Central memory CD4-positive, alpha-beta T cell (primary cell): Measurements from ENCODE around the gene INF2.

Source experiments
- DNase-seq: peaks from one replicate; pipeline ENCODE4 v3.0.0; 2022

The INF2 gene

DNA sequence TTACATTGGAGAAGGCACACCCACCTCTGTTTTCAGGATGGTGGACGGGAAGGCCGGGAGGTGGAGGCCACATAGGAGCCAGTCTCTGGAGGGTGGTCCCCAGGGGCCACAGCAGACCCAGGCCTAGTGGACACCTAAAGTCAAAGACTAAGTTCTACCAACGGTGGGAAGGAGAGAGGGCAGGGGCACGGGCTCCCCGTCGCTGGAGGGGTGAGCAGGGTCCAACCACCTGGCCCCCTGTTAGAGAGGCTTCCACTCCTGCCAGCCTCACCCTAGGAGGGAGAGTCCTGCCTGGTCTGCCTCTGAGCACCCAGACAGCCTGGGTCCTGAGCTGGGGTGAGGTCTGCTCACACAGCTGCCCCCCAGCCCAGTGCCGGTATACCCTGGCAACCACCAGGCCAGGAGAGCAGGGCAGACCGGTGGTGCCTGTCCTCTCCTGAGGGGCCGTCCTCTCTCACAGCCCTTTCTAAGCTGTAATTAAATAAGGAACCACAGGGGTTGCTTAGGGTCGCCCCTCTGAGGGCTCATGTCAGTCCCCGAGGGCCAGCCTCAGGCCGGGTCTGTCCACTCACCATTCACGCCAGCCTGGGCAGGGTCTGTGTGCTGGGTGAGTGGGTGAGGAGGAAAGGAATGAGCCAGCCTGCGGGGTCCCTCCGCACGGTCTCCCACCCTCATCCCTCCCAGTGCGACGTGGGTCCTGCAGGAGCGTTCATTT lies 2.3 kb downstream of the INF2 start:
- no peak for DNase-seq

DNA sequence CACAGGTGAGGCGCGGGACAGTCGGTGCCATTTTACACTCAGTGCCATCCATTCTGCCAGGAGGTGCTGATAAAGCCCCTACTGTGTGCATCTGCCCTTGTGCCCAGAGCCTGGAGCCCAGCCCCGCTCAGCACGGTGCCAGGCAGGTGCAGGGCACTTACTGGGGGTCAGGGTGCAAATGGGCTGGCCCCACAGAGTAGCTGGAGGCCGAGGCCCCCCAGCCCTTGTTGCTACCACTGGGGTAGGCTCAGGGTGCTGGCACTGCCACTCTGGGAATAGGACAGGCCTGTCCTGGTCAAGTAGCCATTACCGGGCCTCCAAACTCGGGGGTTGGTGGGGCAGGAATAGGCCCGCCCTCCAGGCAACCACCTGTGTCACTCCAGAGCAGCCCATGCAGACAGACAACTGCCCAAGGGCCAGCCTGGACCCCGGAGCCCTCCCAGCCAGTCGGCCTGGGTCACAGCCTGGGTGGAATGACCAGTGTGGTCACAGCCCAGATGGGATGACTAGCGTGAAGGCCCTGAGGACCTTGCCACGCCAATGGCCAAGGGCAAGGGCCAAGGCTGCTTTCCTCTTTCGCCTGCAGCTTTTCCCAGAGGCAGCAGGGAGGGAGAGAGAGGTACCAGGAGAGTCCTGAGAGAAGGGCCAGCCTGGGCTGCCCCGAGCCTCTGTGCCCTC lies 3.0 kb downstream of the INF2 start:
- DNase-seq, result no peak

DNA sequence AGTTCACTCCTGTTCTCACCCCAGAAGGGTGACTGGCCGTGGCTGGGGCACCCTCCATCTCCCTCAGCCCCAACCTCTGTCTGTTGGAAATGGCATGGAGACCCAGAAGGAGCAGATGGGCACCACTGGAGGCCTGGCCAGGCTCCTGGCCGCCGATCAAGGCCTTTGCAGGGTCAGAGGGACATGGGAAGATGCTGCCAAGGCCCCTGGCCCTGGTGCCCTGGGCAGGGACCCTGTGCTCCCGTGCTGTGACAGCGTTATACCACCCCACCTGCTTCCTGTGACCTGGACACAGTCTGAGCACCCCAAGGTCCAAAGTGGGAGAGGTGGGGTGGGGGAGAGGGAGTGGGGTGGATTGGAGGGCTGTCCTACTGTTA lies 3.5 kb downstream of the INF2 start:
- no peak for DNase-seq

DNA sequence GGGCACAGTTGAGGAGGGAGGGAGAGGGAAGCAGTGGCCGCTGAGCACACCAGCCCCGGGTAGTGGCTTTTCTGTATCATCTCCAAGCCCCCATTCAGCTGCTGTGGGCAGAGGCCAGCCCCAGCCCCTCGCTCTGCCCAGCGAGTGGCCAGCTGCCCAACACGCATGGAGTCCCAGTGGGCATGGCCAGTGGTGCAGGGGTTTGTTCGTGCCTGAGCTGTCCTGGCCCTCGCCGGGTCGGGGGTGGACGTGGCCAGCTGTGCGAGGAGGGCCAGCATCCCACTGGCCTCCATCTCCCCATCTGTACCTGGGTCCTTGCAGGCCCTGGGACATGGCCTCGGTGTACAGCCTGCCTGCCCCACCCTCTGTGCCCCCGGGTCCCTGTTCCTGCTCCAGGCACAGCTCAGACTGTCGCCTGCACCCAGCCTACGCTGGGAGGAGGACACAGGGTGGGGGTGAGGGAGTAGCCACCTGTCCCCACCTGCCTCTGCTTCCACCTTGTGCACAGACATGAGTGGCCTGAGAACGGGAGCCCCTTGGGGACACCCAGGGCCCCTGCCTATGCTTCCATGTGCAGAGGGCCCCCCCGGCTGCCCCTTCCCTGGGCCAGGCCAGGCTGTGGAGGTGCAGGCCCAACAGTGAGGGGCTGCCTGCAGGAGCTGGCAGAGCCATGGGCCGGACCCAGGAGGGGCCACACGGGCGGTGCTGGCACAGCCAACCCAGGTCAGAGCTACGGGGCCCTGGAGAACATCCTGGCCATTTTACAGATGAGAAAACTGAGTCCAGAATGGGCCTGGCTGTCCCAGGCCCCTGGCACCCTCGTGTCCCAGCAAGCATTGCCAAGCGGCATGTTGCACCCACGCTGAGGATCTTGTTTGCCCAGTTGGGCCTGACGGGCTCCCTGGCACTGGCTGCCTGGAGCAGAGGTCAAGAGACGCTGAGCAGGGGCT lies 4.3 kb downstream of the INF2 start:
- no peak for DNase-seq

DNA sequence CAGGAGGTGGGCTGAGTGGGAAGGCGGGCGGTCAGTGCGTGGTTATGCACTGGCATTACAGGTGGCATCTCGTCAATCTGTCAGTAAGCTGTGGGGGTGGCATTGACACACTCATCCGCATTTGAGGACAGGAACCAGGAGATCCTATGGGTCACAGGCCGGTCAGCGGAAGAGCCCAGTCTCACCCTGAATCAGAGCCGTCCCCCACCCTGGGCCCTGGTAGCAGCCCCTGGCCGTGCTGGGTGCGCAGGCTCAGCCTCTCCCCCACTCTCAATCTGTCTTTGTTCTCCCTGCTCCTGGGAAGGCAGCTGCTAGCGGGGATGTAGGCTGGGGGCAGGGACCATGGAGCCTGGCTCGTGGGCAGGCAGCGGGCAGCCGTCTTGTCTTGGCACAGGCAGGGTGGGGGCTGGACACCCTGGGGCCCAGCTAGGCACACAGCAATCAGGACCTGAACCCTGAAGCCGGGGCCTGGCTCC lies 5.1 kb downstream of the INF2 start:
- DNase-seq, result no peak

DNA sequence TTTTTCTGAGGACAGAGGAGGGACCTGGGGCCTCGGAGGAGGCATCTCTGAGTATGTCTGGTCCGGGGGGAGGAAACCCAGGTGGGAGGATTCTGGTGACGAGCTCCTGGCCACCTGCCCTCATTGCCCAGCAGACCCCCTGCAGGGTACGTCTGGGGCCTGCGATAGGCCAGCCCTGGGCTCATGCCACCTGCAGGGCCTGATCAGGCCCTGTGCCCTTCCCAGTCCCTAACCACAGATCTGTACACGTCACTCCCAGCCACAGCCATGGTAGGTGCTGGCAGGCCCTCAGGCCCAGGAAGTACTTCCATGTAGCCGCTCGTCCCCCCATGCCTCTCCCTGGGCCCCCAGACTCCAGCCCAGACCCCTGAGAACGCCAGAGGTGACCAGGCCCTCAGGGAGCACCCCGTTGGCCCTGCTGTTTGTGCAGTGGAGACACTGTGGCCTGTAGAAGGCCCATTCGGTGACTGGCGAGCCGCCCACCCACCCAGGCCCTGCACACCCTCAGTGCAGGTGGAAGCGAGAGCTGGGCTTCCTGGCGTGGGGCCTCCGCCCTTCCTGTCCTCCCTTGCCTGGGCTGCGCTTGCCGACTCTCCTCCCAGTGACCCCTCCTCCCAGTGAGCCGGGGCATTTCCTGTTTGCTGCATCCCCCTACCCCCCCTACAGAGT lies 5.7 kb downstream of the INF2 start:
- DNase-seq, result peak; percentile 62

DNA sequence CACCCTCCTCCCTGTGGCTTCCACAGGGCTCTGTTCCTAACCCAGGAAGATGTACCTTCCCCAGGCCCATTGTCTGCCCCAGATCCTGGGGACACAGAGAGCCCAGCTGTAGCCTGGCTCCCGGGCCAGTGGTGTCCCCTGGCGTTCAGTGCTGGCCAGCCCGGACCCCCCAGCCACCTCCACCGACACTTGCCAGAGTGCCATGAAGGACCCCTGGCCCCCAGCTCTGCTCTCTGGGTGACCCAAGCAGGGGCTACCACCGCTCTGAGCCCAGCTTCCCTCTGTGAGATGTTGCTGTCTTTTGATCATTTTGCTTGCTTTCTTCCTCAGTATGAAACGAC lies 6.2 kb downstream of the INF2 start:
- DNase-seq, result no peak

DNA sequence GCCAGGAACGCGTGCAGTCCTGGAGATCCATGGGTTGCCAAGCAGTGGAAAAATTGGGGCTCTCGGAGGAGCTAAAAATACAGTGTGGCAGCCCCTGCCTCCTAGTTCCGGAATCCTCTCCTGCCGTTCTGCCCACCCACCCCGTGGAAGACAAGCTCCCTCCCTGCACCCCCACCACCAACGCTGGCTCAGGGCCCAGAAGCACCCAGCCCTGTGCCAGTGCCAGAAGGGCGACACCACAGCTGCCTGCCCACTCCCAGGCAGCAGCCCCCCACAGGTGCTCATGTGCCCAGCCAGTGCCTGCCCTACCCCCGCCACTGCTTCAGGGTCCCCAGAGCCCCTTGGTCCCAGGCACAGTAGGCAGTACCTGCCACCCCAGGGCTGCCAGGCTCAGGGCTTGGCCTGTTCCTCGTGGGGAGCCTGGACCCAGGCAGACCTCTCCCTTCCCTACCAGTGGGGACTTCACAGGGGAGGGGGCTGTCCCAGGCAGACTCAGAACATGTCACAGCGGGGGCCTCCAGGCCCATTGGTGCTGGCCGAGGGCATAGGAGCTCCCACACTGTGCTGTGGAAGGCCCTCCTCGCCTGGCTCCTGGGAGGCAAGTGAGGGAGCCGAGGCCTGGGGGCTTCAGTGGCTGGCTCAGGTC lies 7.4 kb downstream of the INF2 start:
- DNase-seq, result no peak

DNA sequence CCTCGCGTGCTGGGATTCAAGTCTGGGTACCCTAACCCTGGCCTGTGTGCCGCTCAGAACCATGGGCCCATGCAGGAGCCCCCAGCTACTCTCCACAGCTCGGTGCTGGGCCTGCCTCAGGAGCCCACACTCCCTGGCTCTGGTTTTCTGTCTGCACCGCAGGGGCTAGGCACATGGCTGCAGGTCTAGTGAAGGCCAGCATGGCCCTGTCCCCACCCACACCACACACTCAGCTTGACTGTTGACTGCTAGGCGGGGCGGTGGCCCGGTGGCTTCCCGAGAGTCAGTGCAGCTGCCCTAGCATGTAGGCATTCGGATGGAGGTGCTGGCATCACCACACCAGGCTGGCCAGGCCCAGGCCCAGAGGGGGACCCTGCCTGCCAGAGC lies 7.9 kb downstream of the INF2 start:
- no peak for DNase-seq

DNA sequence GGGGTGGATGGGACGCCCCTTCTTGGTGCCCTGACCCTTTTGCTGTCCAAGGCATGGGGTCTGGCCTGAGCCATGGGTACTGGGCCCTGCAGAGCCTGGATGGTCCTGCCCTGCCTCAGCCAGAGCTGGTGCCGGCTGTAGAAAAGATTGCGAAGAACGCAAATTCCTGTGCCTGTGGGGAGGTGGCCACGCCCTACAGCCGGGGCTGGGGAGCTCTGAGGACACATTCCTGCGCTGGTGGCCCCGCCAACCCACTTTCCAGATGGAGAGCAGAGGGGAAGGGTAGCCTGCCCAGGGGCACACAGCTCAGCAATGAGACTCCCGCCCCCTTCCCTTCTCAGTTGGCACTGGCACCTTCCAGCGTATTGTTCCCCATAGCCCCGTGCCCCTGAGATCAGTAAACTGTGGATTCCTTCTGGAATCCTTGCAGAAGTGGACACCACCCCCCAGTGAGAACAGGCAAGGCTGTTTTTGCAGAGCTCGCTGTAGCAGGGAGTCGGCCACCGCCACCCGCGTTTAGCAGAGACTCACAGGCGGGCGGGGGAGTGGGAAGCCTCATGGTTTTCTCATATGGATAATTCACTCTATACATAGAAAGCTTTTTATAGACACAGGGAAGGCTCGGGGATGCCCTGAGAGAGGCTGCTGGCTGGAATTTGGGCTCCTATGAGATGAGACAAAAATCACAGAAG lies 8.6 kb downstream of the INF2 start:
- DNase-seq, result no peak

DNA sequence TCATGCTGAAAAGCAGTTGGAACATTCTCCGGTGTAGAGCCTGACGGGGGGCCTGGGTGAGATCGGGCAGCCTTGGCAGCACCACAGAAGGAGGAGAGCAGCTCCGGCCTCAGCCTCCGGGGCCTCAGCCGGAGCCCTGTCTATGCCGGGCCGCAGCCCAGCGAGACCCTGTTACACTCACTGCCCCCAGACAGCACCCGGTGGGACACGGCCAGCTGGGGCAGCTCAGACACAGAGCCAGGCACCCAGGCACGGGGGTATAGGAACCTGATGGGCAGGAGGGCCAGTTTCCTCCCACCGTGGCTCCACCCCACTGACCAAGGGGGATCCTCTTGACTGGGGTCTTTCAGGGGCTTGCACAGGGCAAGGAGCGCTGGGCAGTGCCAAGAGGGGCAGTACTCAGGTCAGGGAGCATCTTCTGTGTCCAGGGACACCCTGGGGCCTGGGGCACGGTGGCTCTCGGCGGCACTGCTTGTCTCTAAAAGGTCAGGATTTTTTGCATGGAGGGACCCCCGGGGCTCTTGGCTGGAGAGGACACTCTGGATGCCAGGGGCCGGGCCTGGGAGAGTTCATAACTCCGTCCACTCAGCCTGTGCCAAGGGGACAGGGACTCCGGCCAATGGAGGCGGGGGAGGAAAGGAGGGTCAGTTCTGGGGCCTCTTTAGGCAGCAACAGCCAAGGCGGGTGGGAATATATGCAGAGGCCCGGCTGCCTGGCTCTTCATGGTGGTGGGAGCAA lies 9.4 kb downstream of the INF2 start:
- no peak for DNase-seq

DNA sequence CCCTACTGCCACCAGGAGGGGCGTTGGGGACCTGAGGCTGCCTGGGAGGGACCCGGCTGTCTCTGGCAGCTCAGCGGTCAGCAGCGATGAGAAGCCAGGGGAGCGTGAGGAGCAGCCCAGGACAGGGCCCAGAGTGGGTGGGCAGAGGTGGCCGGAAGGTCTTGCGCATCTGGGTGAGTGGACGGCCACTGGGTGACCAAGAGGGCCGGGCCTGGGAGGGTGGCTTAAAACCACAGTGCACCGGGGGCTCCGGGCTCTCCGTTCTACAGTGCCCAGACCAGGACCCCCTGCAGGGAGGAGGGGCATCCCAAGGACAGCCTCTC lies 10.0 kb downstream of the INF2 start:
- DNase-seq, result no peak

DNA sequence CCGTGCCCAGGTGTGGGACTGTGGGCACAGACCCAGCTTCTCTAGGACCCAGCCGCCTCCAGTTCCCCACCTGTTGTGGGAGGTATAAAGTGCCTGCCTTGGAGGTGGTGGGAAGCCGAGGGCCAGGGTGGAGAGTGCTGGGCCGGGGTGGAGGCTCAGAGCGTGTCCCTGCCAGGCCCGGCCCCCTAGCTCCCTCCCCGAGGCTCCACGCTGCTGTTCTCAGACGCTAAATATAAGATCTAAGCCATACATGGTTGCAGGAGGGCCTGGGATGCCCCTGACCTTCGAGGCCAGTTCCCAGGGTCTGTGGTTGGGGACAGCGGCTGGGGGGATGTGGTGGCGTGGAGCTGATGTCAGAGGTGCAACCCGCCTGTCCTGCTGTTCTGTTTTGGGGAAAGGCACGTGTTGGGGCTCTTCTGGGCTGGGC lies 10.8 kb downstream of the INF2 start:
- no peak for DNase-seq

DNA sequence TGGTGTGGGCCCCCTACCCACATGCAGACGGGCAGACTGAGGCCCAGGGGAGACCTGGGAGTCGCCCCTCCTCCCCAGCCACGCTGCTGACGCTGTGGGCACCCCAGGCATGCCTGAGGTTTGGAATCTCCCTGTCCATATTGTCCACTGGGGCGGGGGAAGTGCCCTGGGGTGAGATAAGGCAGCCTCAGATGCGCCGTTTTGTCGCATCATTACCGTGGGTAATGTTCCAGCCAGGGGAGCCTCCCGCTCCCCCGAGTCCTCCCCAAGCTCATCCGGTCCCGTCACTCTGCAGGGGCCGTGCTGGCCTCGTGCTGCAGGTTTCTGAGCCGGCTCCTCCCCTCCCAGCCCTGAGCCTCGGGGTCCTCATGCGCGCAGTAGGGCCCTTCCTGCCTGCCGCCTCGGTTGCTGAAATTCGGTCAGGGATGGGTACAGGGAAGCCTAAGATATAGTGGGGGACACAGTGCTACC lies 11.4 kb downstream of the INF2 start:
- no peak for DNase-seq

DNA sequence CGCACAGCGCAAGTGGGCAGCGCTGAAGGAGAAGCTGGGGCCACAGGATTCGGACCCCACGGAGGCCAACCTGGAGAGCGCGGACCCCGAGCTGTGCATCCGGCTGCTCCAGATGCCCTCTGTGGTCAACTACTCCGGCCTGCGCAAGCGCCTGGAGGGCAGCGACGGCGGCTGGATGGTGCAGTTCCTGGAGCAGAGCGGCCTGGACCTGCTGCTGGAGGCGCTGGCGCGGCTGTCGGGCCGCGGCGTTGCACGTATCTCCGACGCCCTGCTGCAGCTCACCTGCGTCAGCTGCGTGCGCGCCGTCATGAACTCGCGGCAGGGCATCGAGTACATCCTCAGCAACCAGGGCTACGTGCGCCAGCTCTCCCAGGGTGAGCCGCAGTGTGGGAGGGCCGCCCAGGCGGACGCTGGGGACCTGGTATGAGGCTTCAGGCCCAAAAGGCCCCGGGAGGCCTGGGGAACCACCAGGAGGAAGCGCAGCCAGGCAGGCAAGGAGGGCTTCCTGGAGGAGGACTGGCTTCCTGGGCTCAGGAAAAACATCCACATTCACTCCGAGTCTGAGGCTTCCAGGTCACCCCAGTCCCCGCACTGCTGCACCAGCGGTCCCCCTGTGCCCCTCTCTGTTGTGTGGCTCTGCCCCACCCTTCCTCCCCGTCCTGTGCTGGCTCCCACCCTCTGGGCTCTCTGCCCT lies 12.1 kb downstream of the INF2 start:
- DNase-seq, result no peak

DNA sequence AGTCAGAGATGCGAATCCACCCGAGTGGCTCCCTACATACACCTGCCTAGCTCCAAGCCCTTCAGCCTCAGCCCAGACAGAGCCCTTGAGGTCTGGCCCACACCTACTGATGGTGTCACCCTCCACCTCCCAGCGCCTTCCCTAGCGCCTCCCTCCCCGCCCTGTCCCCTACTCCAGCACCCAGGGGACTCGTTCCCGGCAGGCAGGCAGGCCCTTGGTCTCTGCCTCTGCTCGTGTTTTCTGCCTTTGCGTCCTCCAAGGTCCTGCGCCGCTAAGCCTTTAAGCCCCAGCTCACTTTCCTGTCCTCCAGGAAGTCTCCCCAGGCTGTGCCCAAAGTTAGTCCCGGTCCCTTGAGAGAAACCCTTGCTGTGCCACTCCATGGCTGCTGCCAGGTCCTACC lies 12.7 kb downstream of the INF2 start:
- DNase-seq, result no peak

DNA sequence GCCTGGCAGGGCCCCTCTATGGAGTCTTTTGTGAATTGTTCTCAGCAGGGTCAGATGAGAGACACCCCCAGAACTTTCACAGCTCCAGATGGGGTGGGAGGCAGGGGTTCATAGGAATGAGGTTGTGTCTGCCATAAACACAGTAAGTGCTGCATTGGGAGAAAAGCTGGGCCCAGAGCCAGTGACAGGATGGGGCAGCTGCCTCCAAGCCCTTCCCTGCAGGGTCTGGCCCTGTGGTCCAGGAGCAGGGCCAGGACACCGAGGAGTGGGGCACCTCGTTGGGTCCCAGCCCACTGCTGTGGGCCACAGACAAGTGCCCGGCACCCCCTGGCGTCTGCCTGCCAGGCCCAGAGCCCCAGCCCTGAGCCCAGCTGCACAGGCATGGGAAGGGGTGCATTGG lies 13.3 kb downstream of the INF2 start:
- DNase-seq, result no peak

DNA sequence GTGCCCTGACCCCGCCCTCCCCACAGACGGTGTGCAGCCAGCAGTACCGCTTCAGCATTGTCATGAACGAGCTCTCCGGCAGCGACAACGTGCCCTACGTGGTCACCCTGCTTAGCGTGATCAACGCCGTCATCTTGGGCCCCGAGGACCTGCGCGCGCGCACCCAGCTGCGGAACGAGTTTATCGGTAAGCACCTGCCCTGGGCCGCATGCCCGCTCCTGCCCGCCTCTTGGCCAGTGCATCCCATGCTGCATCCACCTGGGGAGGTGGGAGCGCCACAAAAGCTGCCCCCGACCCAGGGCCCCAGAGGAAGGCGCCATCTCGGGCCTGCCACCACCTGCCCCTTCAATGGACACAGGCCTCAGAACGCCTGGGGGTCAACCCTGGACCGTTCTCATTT lies 13.9 kb downstream of the INF2 start:
- no peak for DNase-seq

DNA sequence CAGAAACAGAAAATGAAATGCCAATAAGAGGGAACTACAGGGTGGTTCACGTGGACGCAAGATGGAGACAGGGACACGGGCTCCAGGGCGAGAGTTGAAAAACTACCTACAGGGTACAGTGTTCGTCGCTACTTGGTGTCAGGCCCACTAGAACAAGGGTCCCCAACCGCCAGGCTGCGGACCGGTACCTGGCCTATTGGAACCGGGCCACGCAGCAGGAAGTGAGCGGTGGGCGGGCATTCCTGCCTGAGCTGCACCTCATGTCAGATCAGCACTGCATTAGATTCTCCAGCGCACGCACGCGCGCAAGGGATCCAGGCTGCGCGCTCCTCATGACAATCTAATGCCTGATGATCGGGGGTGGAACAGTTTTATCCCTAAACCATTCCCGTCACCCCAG lies 14.8 kb downstream of the INF2 start:
- no peak for DNase-seq

DNA sequence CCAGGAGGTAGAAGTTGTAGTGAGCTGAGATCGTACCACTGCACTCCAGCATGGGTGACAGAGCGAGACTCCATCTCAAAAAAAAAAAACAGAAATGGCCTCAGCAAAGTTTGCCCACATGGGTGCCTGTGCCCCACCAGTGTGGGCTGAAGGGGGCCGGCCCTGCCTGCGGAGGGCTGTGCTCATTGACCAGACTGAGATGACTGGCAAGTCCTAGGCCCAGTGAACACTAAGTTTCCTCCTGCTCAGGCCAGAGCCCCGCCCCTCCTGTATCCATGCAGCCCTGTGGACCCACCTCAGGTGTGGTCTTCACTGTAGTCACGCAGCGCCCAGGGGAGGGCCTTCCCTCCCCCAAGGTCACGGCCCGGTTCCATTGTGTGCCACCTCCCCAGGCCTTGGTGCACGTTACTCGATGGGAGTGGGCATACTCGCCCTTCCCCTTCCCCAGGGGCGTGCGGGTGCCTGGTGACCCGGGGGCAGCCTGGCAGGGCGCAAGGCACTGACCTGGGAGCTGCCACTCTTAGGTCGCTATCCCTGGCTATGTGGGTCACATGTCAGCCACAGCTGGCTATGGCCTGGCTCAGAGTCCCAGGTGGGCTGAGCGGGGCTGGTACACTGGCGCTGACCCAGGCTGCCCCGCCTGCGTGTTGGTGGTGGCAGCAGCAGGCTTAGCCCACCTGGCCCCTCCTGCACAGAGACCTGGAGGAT lies 16.1 kb downstream of the INF2 start:
- DNase-seq, result no peak
